ENCODE measurements around the gene ROR1. TPM values are rescaled to one million over a fixed set of nuclear protein-coding genes. Genes with fewer than 3 reads are reported as not detected.

ROR1 gene
- polyA plus RNA-seq, 1 of the 3 experiments (the other 2 are of a cell fraction), result 4.0 TPM

- no peak overlapping the region for H3K4me3 ChIP-seq (ENCODE audit: low read depth in 2 of 2, low read length in 1 of 2)
- no peaks in the 10 kb centered on the region for H3K27me3 ChIP-seq (ENCODE audit: insufficient read depth)
- H3K27ac ChIP-seq (ENCODE audit: low read depth in 2 of 2, low read length in 1 of 2), result peak overlapping the region in 1 of 2 experiments; percentile 62; a peak in 2 of 4 replicates
- peaks cover 13 to 30% of the 10 kb centered on the region in 2 experiments for H3K36me3 ChIP-seq (replicated peaks in 1 of 2; ENCODE audit: control insufficient read depth in 1 of 2, insufficient read depth in 2 of 2, low read length in 1 of 2)
- ChIA-PET POLR2A (no interaction called here), CTCF (interaction anchor here (0.6 to 9.5 kb wide), 14 partner anchors 10 to 489 kb away, joined by 3 to 49 read pairs (median 4); no protein-coding TSS in a partner anchor)
- H3F3A ChIP-seq (replicated peaks; ENCODE audit: insufficient read depth), result no peaks in the 10 kb centered on the region
- no peaks in the 10 kb centered on the region for H3K9me2 ChIP-seq
- TF ChIP-seq TCF12 (IDR thresholded peaks at IDR 0.05) (no peak), USF1 (IDR thresholded peaks at IDR 0.05; ENCODE audit: borderline replicate concordance, low read depth) (no peak), RAD21 (IDR thresholded peaks at IDR 0.05; ENCODE audit: low read length) (no peak), JUND (IDR thresholded peaks at IDR 0.05) (no peak), IRF3 (IDR thresholded peaks at IDR 0.05; ENCODE audit: low read depth, low read length) (no peak), FOXM1 (IDR thresholded peaks at IDR 0.05; ENCODE audit: low read depth) (no peak), GATA2 (CRISPR knock-in tag; IDR thresholded peaks at IDR 0.05) (no peak), CTCF (IDR thresholded peaks at IDR 0.05) (no peak), RFX5 (IDR thresholded peaks at IDR 0.05; ENCODE audit: low read length) (no peak), MAX (IDR thresholded peaks at IDR 0.05; ENCODE audit: low read depth) (no peak), REST (IDR thresholded peaks at IDR 0.05; ENCODE audit: low read depth, low read length) (no peak), NFIC (IDR thresholded peaks at IDR 0.05; ENCODE audit: borderline replicate concordance) (no peak), ELF1 (IDR thresholded peaks at IDR 0.05) (no peak), SMC3 (IDR thresholded peaks at IDR 0.05; ENCODE audit: low read depth, low read length) (no peak), USF2 (IDR thresholded peaks at IDR 0.05; ENCODE audit: borderline replicate concordance, low read depth, low read length) (no peak), MXI1 (IDR thresholded peaks at IDR 0.05; ENCODE audit: low read depth, low read length) (no peak), RCOR1 (IDR thresholded peaks at IDR 0.05; ENCODE audit: low read length) (no peak), CHD2 (IDR thresholded peaks at IDR 0.05; ENCODE audit: low read length, partially characterized antibody) (no peak), NRF1 (IDR thresholded peaks at IDR 0.05; ENCODE audit: low read depth, low read length) (no peak), EP300 (IDR thresholded peaks at IDR 0.05; ENCODE audit: borderline replicate concordance in 1 of 2, low read depth in 1 of 2, low read length in 1 of 2) (no peak)
- no peaks in the 10 kb centered on the region for H4K20me1 ChIP-seq (ENCODE audit: insufficient read depth)
- no peak overlapping the region for H2AFZ ChIP-seq (ENCODE audit: low read depth)
- no peak for DNase-seq
- H3K9me3 ChIP-seq, result no peaks in the 10 kb centered on the region
- H3K4me1 ChIP-seq (ENCODE audit: control insufficient read depth in 1 of 2, insufficient read depth in 2 of 2, low read depth in 1 of 2, low read length in 1 of 2), result peaks cover 0 to 11% of the 10 kb centered on the region in 2 experiments; a peak in 2 of 4 replicates
- H3K79me2 ChIP-seq (ENCODE audit: insufficient read depth), result no peaks in the 10 kb centered on the region
- 79% methylated on average over 4 of the region's 4 CpGs for WGBS (ENCODE audit: low lambda C conversion rate)
- H3K4me2 ChIP-seq, result no peak overlapping the region
- H3K9ac ChIP-seq, result no peak overlapping the region
These were observed 389.6 kb downstream of the ROR1 start for GRCh38 chr1:64163431-64163830.
